Lung (tissue), 12 donors: ENCODE data around the gene FUS. TPM values are rescaled to one million over a fixed set of nuclear protein-coding genes. Genes with fewer than 3 reads are reported as not detected.

ENCODE experiments used
- ATAC-seq: fragments of 200-7000 bp; cut with Tn5 transposase; one replicate; pipeline ENCODE4 v1.9.1; 2020; ENCODE audit warnings: moderate number of reproducible peaks; ENCODE audit not compliant: insufficient read depth, low FRiP score
- DNase-seq, 3 donors: peaks; one replicate each; pipeline ENCODE4 v3.0.0-alpha.2; 2013 to 2017
- H3K27ac ChIP-seq, 2 donors: one replicate each; pipeline ENCODE4 v1.5.1; 2013; ENCODE audit warnings: mild to moderate bottlenecking in 2 of 2, moderate library complexity in 2 of 2, control low read depth in 1 of 2, inconsistent platforms in 1 of 2, low read depth in 1 of 2, low read length in 1 of 2
- H3K27me3 ChIP-seq, 3 donors: one replicate each; pipeline ENCODE4 v1.5.1; 2013; ENCODE audit warnings: low read length in 2 of 3; ENCODE audit not compliant: control insufficient read depth in 3 of 3, insufficient read depth in 3 of 3
- H3K36me3 ChIP-seq, 4 donors: one replicate each; pipeline ENCODE4 v1.5.1; 2013; ENCODE audit warnings: low read length in 4 of 4, mild to moderate bottlenecking in 1 of 4, moderate library complexity in 1 of 4; ENCODE audit not compliant: control insufficient read depth in 4 of 4, insufficient read depth in 4 of 4
- H3K4me1 ChIP-seq, 5 donors: one replicate each; pipeline ENCODE4 v1.5.1; 2013; ENCODE audit warnings: low read length in 5 of 5, mild to moderate bottlenecking in 2 of 5, moderate library complexity in 1 of 5; ENCODE audit not compliant: control insufficient read depth in 5 of 5, insufficient read depth in 5 of 5
- H3K4me3 ChIP-seq: one replicate; pipeline ENCODE4 v1.5.1; 2013; ENCODE audit warnings: mild to moderate bottlenecking, control low read depth, moderate library complexity
- H3K9ac ChIP-seq, 2 donors: one replicate each; pipeline ENCODE4 v1.5.1; 2013; ENCODE audit warnings: low read length in 2 of 2, control low read depth in 1 of 2; ENCODE audit not compliant: insufficient read depth in 1 of 2
- H3K9me3 ChIP-seq, 4 donors: one replicate each; pipeline ENCODE4 v1.5.1; 2013; ENCODE audit warnings: low read length in 3 of 4, mild to moderate bottlenecking in 1 of 4, moderate library complexity in 1 of 4; ENCODE audit not compliant: control insufficient read depth in 4 of 4, insufficient read depth in 3 of 4
- CTCF ChIP-seq: IDR thresholded peaks from 2 replicates; pipeline ENCODE4 v1.5.1; 2012; ENCODE audit warnings: mild to moderate bottlenecking; ENCODE audit errors: control extremely low read depth, extremely low read depth
- WGBS, 2 donors: extraction: QIAGEN DNeasy Blood & Tissue Kit; methylation state at CpG; one replicate each; pipeline ENCODE4 v1.1.7; 2013; 5-methylcytosine and 5-hydroxymethylcytosine counted together
- polyA plus RNA-seq, 2 donors: library from polyadenylated mRNA; stranded (reverse); fragments of 200-250 nt; gene quantifications; one replicate each; pipeline ENCODE4 v1.2.1, GENCODE V29; 2013
- total RNA-seq, 2 donors: library from RNA; depleted of rRNA in 1 of 2; stranded (reverse); fragments of >200 nt in 1 of 2; gene quantifications; one replicate each; pipeline ENCODE4 v1.2.1, GENCODE V29; 2014 to 2021
- donor health status: control.
- donor health status: control.
- donor health status: Bipolar disorder and iron deficiency.
- donor health status: healthy.
- donor health status: DM: yes; HTN: yes; CAD: no.

FUS gene
- total and polyA plus RNA-seq, 4 donors: 110 to 272 (median 242) TPM

- no peak for ATAC-seq
- Histone ChIP-seq H3K4me1 (peaks cover 5 to 16% (median 9%) of the 10 kb centered on the region in 5 donors), H3K27me3 (peaks cover 0 to 24% (median 15%) of the 10 kb centered on the region in 3 donors), H3K36me3 (no peaks in the 10 kb centered on the region), H3K27ac (no peak overlapping the region), H3K9me3 (no peaks in the 10 kb centered on the region), H3K4me3 (no peak overlapping the region), H3K9ac (no peak overlapping the region)
- DNase-seq: no peak
- WGBS, 2 donors: 77 to 78% methylated on average over 12 of the region's 12 CpGs
- TF ChIP-seq CTCF: no peak
Measured at GRCh38 chr16:31145398-31145990, 34.4 kb upstream of the FUS start.

DNA sequence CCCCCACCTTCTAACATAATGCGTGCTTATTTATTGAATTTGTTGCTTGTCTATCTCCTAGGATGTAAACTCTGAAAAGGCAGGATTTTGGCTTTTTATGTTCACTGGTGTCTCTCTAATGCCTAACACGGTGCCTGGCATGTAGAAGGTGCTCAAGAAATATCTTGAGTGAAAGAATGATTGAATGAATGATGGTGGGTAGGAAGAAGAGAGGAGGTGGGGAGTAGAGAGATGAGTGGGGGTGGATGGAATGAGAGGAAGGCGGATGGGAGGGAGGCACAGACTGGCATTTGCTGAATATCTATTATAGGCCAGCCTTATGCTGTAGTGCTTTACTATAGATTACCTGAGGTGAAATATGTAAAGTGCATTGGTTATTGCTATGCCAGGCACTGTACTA, 32.4 kb upstream of the FUS start:
- Histone ChIP-seq H3K4me3 (no peak overlapping the region), H3K9me3 (no peaks in the 10 kb centered on the region), H3K27me3 (peaks cover 0 to 24% (median 15%) of the 10 kb centered on the region in 3 donors), H3K27ac (no peak overlapping the region), H3K36me3 (no peaks in the 10 kb centered on the region), H3K4me1 (peaks cover 0 to 5% (median 0%) of the 10 kb centered on the region in 5 donors), H3K9ac (no peak overlapping the region)
- DNase-seq: no peak
- no peak for ATAC-seq
- 90 to 100% methylated on average over 3 of the region's 3 CpGs for WGBS, 2 donors
- TF ChIP-seq CTCF: no peak

- Histone ChIP-seq H3K4me1 (no peaks in the 10 kb centered on the region), H3K27ac (no peak overlapping the region), H3K9me3 (no peaks in the 10 kb centered on the region), H3K27me3 (peaks cover 0 to 24% (median 15%) of the 10 kb centered on the region in 3 donors), H3K36me3 (no peaks in the 10 kb centered on the region), H3K9ac (no peak overlapping the region), H3K4me3 (no peak overlapping the region)
- DNase-seq: peak in 1 of 3 donors; percentile 20
- TF ChIP-seq CTCF: no peak
- 26 to 43% methylated on average over 39 to 40 of the region's 40 CpGs for WGBS, 2 donors
- peak; percentile 85 for ATAC-seq
Measured at GRCh38 chr16:31148281-31148728, 31.6 kb upstream of the FUS start.

GRCh38 chr16:31148896-31149295, 31.0 kb upstream of the FUS start:
- no peaks in the 10 kb centered on the region for H3K4me1 ChIP-seq
- peaks cover 0 to 24% (median 15%) of the 10 kb centered on the region in 3 donors for H3K27me3 ChIP-seq
- 82 to 90% methylated on average over 25 of the region's 25 CpGs for WGBS, 2 donors

More at GRCh38 chr16:31148896-31149295, 31.0 kb upstream of the FUS start:
- no peak overlapping the region for H3K4me3 ChIP-seq
- TF ChIP-seq CTCF: no peak
- no peaks in the 10 kb centered on the region for H3K36me3 ChIP-seq
- H3K9ac ChIP-seq: no peak overlapping the region
- ATAC-seq: no peak
- H3K27ac ChIP-seq: no peak overlapping the region
- H3K9me3 ChIP-seq: no peaks in the 10 kb centered on the region
- DNase-seq: no peak
